HG03565 (cell line): ENCODE data around the gene BAZ2B.
"Not testable (repeated sequence)": the region's sequence is repeated elsewhere in the genome, so short reads cannot be mapped to it uniquely, and the experiment has no call there.

Experiments
- ATAC-seq: cut with Tn5 transposase; IDR thresholded peaks from one replicate; pipeline ENCODE4 v1.9.1; 2021; ENCODE audit warnings: mild to moderate bottlenecking, moderate library complexity; ENCODE audit not compliant: unreplicated experiment

The BAZ2B gene

DNA sequence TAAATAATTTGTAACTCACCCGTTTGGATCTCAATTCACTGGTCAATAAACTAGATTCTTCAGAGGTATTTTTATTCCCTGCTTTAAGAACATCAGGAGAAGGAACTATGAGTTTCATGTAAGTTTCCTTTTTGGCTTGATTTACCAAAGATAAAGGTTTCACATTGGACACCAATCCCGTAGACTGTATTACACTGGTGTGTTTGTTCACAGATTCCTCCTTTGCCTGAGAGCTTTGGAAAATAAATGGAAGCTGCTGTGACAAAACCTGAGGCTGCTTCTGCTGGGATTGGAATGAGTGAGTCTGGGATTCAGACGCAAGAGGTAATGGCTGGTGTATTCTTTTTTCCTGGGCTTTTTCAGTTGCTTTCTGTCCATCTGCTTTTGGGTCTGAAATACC lies 178.1 kb downstream of the BAZ2B start:
- ATAC-seq = no peak

DNA sequence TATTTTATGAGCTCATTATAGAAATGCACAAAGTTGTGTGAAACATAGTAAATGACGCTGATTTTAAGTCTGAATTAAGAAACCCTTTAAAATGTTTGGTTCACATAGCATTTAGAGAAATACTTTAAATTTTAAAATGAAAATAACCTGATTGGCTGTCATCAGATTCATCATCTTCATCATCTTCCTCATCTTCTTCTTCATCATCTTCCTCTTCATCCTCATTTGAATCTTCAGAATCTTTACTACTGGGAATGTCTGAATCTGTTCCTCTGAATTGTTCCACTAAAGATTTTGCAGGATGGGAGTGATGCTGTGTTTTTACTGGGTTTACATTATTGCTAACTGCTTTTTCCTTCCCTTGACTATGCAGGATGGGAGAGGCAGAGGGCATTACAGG lies 183.7 kb downstream of the BAZ2B start:
- no peak for ATAC-seq

DNA sequence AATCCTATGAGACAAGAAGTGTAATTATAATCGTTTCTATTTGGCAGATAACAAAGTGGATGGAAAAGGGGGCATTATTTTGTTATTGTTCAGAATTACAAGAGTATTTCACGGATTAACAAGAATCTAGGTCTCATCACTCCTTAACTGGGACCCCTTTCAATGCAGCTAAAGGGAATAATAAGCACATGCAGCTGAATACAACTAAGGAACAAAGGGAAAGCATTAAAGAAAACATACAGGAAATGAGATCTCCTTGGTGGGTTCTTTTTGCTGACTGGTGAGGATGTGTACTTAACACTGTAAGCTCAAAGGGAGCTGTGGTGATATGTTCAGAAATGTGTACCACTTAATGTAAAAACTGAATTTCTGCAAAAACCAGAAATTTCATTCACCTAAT lies 189.3 kb downstream of the BAZ2B start:
- ATAC-seq = no peak

DNA sequence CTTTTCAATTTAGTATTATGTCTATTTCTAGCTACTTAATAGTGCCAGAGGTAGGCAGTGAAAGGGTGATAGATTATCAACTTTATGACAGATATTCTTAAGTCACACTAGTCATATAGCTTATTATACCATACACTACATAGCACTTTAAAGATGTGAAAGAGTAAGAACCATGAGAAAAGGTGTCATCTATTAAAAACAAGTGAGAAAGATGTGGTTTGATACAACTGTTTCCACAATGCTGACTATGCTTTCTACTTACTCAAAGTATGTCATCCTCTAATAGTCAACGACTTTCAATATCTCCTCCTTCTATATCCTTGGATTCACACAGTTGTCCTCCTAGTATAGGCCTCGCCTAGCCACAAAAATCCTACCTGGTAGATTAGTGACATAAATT lies 196.9 kb downstream of the BAZ2B start:
- ATAC-seq = no peak

DNA sequence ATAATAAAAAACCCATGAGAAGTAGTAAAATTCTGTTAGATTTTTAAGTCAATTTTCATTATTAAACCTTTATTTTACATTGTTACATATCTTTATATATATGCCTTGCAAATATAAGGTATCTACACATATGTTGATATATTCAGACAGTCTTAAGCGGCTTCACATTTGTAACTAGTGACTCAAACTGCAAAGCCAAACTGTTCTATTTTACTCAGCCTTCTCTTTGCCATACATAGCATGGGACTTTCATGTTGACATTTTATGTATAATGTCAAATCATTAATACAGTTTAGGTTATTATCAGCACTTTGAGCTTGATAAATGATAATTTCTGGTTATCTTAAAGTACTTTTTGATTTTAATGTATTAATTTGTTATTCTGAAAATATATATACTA lies 204.9 kb downstream of the BAZ2B start:
- no peak for ATAC-seq

DNA sequence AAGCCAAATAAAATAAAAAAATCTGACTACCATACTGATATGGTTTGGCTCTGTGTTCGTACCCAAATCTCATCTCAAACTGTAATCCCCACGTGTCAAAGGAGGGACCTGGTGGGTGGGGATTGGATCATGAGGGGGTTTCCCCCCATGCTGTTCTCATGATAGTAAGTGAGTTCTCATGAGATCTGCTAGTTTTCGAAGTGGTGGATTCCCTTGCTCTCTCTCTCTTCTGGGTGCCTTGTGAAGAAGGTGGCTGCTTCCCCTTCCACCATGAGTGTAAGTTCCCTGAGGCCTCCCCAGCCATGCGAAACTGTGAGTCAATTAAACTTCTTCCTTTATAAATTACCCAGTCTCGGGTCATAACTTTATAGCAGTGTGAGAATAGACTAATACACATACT lies 206.1 kb downstream of the BAZ2B start:
- ATAC-seq = no peak

DNA sequence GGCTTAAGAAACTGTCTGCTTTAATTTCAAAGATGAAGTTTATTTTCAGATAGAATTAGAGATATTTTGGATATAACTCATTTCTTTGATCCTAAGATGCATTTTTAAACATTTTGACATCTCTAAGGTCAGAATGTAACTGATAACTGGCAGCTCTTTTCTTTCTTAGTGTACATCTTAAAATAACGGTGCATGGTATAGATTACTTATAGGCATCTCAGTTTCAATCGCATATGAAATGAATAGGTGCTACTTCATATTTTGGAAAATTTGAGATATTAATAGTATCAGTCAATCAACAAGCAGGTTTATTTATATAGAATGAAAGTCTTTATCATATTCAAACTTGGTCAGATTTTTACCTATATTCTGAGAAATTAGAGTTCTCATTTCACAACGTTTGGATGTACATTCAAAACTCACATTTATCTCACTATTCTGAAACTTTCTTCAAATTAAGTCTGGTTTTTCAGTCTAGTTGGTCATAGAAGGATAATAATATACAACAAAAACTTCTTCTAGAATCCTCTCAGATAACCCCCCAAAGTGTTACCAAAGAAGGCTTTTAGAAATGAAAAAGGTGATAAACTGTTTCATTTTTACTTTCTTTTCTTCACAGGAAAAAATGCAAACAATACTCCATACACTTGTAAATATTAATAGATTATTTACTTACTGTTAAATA lies 207.1 kb downstream of the BAZ2B start:
- ATAC-seq = no peak

DNA sequence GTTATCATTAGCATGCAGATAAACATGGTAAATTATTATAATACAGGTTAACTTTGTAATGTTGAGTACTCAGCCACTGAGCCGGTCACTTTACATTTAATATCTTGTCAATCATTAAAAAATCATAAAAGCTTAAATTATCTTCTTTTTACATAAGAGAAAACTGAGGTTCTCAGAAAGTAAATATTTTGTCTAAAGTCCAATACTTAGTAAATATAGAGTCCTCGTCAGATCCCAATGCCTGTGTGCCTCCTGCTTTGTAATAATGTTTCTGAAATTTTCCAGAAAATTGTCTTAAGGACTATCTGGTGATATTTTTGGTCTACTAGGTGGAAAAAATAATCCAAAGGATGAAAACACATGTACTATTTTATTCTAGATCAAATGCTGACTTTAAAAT lies 213.6 kb downstream of the BAZ2B start:
- no peak for ATAC-seq

DNA sequence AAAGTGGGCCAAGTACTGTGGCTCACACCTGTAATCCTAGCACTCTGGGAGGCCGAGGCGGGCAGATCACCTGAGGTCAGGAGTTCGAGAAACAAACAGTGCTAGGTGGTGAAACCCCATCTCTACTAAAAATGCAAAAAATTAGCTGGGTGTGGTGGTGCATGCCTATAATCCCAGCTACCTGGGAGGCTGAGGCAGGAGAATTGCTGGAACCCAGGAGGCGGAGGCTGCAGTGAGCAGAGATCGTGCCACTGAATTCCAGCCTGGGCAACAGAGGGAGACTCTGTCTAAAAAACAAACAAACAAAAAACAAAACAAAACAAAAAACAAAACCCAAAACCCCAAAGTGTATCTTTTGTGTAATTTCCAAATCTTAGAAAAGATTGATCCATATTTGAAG lies 214.2 kb downstream of the BAZ2B start:
- not testable (repeated sequence) for ATAC-seq

DNA sequence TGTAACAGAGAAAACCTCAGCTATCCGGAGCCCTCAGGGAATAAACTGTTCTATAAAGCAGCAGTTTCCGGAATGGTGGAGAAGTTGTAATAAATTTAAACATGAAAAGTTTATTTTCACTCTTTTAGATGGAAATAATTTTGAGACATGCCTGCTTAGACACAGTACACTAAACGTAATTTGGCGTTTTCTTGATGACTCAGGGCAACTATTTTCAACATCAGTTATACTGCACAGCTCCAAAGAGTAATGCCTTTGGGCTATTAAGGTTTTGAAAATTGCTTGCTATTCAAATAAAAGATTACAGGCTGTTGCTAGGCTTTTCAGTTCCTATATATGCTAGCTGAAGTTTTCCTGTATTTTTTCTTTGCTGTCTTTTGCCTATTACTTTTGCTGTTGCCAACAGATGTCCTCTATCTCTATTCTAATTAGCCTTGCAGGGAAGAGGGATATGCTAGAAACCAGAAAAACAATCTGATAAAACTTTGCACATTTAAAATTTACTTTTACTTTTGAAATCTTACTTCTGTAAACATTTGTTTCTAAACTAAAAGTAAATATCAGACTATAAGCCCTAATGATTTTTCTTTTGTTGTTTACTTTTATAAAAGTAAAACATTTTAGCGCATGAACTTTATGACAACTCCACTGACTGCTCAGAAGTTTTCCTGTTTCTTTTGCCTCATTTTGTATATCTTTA lies 216.5 kb downstream of the BAZ2B start:
- no peak for ATAC-seq

DNA sequence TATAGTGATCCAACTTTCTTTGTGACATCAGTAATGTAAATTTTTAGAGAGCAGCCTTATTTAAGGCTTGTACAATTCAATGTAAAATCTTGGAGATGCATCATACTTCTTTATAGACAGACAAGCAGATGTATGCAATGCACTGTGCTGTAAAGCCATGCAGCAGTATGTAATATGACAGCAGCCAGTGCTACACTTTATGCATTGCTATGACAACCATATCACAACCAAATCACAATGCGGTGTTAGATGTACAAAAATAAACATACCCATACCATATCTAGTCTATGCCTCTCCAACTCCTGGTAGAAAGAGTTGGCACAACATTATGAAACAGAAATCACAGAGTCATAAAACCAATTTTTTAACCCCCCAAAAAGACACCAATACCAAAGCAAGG lies 219.5 kb downstream of the BAZ2B start:
- no peak for ATAC-seq

DNA sequence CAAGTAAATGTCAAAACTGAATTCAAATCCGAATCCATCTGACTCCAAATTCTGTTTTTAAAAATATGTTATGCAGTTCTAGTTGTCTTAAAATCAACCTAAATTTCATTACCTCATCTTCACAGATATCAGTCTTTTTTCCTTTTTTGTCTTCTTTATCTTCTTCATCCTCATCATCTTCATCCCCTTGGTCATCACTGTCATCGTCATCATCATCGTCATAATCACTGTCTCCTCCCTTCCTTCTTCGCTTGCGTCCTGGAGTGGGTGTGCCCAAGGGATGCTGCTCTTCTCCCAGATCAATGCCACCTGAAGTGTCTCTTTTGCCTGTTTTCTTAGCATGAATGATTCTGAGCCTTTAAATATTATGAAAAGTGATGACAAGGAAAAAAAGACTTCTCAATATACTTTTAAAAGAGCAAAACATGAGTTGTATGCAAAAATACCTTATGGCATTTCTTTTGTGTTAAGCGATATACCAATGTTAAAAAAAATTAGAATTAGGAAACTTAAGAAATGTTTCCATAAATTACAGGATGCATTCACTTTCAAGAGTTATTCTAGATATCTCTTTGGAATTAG lies 233.8 kb downstream of the BAZ2B start:
- no peak for ATAC-seq

DNA sequence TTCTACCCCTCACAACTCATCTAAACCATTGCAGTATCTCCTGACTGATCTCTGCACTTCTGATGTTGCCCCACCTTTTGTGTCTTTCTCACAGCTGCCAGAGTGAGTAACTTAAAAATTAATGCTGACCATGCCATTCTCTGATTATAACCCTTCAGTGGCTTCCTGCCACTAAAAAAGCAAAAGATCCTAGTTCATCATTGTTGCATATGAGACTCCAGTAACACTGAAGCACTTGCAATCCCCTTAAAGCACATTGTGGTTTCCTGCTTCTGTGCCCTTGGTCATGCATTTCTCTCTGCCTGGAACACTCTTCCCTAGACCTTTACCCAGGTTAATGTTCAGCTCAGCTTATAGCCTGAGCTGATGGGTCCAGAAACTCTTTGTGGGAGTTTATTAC lies 234.8 kb downstream of the BAZ2B start:
- ATAC-seq = peak; percentile 49

DNA sequence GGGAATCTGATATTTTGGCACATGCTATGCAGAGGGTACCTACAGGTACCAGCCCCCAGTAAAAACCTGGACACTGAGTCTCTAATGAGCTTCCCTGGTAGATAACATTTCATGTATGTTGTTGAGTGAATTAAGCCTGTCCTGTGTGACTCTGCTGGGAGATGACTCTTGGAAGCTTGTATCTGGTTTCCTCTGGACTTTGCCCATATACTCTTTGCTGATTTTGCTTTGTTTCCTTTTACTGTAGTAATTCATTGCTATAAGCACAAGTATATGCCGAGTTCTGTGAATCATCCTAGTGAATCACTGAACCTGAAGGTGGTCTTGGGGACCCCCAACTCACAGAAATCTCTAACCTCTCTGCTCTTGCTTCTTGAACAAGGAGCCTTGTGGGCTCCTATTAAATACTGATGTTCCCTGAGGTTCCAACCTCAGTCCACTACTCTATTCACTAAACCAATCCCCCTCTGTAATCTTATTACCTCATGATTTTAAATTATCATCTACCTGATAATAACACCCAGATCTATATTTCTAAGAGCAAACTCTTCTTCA lies 235.6 kb downstream of the BAZ2B start:
- ATAC-seq = no peak

DNA sequence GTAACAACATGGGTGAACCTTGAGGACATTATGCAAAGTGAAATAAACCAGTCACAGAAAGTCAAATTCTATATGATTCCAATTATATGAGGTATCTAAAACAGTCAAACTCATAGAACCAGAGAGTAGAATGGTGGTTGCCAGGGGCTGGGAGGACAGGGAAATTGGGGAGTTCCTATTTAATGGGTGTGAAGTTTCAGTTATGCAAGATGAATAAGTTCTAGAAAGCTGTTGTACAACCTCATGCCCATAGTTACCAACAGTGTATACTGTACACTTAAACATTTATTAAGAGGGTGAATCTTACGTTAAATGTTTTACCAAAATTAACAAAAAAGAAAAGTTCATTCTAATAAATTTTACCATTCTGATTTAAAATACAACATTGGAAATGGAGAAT lies 237.2 kb downstream of the BAZ2B start:
- ATAC-seq = no peak

DNA sequence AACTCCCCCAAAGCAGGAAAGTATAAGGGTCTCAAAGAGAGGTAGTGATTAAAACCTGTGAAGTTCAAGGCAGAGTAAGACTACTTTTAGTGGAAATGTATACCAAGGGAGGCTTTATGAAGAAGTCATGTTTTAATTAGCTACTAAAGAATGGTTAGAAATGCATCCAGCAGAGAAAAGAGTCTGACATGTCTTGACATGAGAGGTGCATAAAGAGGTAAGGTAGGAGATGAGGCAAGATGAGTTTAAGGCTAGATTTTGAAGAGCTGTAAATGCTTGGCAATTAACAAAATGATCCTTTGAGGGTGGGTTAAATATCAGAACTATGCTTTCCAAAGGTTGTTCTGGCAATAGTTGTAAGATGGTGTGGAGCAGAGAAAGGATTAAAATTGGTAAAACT lies 241.1 kb downstream of the BAZ2B start:
- no peak for ATAC-seq

DNA sequence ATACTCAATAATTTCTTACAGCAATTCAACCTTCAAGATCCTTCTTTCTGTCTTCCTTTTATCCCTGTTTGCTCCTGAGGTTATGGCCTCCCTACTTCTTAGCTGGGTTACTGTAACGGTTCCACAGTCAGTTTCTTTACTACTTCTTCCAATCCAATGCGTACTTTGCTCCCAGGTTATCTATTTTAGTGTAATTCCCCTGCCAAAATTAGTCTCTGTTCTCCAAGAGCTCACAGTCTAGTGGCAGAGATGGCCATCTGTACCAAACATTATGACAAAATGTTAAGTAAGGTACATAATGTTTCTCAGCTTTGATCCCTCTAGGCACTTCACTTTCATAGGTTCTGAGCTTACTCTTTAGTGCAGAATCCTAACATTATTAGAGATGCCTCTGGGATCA lies 244.8 kb downstream of the BAZ2B start:
- no peak for ATAC-seq

DNA sequence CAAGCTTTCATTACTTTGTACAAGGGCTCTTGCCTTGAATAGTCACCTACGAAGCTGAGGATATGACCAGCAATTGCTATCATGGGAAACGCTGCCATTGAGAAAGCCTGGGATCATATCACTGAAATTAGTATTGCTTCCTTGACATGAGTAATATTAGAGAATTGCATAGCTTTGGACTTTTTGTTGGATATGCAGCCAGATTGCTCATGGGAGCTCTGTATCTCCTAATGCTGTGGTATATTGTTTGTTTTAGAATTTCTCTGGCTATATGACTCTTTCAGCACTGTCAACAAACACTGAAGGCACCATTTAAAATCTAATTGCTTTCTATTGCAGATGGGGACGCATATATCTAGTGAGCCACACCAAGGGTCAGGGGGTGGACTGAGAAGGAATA lies 249.8 kb downstream of the BAZ2B start:
- no peak for ATAC-seq

DNA sequence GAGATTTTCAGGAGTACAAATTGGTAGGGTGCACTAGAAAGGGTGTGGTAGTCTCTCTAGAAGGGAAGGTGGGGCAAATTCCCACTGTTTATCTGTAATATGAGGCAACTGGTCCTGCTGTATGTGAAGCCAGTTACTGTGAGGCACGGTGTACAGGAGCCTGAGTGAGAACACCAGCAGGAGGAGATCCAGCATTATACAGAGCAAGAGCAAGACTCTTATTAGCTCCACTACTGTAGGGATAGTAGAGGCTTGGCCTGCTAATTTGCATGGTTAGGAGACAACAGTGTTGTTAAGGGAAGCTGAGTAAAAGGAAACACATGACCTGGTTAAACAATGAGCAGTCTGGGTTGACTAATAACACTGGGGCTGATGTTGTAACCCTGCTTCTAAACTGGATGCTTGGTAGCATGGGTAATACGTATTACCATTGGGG lies 253.5 kb downstream of the BAZ2B start:
- ATAC-seq = no peak

DNA sequence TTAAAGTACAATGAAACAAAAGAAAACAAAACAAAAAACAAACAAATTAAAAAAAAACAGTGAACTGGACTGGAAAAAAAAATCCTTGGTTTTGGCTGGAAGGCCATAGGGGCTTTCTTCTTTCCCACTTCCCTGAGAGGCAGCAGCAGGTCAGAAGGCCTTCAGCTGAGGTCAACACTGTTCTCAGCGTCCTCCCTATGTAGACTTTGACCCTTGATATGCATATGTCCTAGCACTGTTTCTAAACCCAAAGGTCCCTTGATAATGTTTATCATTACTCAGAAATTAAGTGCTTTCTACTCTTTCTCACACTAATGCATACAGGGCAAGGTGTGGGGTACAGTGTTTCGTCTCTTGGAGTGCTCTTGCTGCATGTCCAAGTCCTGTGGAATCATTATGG lies 254.3 kb downstream of the BAZ2B start:
- no peak for ATAC-seq

DNA sequence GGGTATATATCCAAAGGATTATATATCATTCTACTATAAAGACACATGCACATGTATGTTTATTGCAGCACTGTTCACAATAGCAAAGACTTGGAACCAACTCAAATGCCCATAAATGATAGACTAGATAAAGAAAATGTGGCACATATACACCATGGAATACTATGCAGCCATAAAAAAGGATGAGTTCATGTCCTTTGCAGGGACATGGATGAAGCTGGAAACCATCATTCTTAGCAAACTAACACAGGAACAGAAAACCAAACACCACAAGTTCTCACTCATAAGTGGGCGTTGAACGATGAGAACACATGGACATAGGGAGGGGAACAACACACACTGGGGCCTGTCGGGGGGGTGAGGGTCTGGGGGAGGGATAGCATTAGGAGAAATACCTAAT lies 254.7 kb downstream of the BAZ2B start:
- ATAC-seq = not testable (repeated sequence)

DNA sequence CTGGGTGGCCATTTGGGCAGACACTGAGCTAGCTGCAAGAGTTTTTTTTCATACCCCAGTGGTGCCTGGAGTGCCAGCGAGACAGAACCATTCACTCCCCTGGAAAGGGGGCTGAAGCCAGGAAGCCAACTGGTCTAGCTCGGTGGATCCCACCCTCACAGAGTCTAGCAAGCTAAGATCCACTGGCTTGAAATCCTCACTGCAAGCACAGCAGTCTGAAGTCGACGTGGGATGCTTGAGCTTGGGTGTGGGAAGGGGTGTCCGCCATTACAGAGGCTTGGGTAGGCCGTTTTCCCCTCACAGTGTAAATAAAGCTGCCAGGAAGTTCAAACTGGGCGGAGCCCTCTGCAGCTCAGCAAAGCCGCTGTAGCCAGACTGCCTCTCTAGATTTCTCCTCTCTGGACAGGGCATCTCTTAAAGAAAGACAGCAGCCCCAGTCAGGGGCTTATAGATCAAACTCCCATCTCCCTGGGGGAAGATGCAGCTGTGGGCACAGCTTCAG lies 260.2 kb downstream of the BAZ2B start:
- ATAC-seq = no peak
